ENCODE measurements around the gene RBP4.

DNA sequence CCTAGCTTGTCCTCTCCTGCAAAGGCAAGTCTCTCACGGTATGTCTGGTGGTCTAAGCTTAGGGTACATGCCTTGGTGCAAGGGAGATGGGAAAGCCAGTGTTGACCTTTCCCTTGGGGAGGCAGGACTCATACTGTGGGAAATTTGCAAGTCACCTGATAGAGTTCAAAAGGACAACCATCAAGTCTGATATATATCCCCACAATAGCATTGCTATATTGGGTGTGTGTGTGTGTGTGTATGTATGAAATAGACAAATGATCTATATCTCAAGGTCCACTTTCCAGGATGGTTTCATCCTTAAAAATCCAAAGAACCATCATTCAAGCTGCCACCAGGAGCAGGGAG, 46.7 kb downstream of the RBP4 start:
- TF ChIP-seq, protein P1, sequence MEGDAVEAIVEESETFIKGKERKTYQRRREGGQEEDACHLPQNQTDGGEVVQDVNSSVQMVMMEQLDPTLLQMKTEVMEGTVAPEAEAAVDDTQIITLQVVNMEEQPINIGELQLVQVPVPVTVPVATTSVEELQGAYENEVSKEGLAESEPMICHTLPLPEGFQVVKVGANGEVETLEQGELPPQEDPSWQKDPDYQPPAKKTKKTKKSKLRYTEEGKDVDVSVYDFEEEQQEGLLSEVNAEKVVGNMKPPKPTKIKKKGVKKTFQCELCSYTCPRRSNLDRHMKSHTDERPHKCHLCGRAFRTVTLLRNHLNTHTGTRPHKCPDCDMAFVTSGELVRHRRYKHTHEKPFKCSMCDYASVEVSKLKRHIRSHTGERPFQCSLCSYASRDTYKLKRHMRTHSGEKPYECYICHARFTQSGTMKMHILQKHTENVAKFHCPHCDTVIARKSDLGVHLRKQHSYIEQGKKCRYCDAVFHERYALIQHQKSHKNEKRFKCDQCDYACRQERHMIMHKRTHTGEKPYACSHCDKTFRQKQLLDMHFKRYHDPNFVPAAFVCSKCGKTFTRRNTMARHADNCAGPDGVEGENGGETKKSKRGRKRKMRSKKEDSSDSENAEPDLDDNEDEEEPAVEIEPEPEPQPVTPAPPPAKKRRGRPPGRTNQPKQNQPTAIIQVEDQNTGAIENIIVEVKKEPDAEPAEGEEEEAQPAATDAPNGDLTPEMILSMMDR (IDR thresholded peaks at IDR 0.05) = no peak
- TF ChIP-seq POLR2A (IDR thresholded peaks at IDR 0.05) (no peak), POLR2AphosphoS5 (IDR thresholded peaks at IDR 0.05; ENCODE audit: insufficient read depth in 1 of 2, low read depth in 1 of 2) (no peak)
